ENCODE data around the gene NDRG4. TPM values are rescaled to one million over a fixed set of nuclear protein-coding genes. Genes with fewer than 3 reads are reported as not detected.

NDRG4 gene
- total RNA-seq, 1 donor from 2014 or later = 58.9 TPM

DNA sequence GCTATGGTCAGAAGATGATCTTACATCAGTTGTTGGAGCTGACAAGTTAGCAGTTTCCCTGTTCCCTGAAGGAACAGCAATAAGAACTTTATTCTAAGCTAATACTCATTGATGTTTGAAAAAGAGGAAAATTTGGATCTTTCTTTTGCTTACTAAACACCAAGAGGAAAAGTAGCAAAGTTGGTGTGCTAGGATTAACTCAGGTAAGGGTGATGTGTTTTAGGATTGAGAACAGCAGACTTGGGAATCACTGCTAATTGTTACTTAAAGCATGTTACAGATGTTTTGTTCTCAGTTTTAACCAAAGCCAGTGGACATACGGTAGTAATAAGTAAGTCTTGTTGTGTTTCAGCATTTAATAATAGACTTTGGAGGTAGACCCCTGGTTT lies 19.0 kb downstream of the NDRG4 start:
- no peak overlapping the region for H3K4me3 Mint-ChIP-seq
- no peak for DNase-seq (ENCODE audit: low read depth, low spot score)
- peaks cover 17% of the 10 kb centered on the region for H3K36me3 Mint-ChIP-seq (ENCODE audit: low read depth)
- H3K4me1 Mint-ChIP-seq = peaks cover 17% of the 10 kb centered on the region
- no peak overlapping the region for H3K27ac Mint-ChIP-seq (ENCODE audit: unreplicated experiment)
- TF ChIP-seq, protein P1, sequence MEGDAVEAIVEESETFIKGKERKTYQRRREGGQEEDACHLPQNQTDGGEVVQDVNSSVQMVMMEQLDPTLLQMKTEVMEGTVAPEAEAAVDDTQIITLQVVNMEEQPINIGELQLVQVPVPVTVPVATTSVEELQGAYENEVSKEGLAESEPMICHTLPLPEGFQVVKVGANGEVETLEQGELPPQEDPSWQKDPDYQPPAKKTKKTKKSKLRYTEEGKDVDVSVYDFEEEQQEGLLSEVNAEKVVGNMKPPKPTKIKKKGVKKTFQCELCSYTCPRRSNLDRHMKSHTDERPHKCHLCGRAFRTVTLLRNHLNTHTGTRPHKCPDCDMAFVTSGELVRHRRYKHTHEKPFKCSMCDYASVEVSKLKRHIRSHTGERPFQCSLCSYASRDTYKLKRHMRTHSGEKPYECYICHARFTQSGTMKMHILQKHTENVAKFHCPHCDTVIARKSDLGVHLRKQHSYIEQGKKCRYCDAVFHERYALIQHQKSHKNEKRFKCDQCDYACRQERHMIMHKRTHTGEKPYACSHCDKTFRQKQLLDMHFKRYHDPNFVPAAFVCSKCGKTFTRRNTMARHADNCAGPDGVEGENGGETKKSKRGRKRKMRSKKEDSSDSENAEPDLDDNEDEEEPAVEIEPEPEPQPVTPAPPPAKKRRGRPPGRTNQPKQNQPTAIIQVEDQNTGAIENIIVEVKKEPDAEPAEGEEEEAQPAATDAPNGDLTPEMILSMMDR (conservative IDR thresholded peaks at IDR 0.05) = no peak
- no peaks in the 10 kb centered on the region for H3K9me3 Mint-ChIP-seq
- H3K27me3 Mint-ChIP-seq (ENCODE audit: low read depth) = peaks cover 9% of the 10 kb centered on the region

DNA sequence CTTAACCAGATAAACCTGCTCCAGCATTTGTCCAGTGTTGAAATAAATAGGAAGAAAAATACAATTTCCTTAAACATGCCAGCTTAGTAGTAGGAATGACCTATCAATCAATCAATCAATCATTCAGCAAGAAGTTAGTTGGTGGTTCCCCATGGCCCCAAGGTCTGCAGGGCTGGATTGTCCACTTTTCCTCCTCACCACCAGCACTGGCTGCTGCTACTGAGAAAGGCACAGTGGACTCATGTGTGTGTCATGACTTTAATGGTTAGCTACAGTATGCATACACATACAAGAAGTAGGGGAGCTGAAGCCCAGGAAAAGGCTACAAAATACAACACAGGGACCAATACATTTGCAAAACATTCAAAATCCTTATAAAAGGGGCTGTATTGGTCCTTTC lies 19.8 kb downstream of the NDRG4 start:
- DNase-seq (ENCODE audit: low read depth, low spot score) = no peak
- no peaks in the 10 kb centered on the region for H3K9me3 Mint-ChIP-seq
- peaks cover 21% of the 10 kb centered on the region for H3K36me3 Mint-ChIP-seq (ENCODE audit: low read depth)
- H3K27me3 Mint-ChIP-seq (ENCODE audit: low read depth) = peaks cover 9% of the 10 kb centered on the region
- H3K4me1 Mint-ChIP-seq = peaks cover 15% of the 10 kb centered on the region
- TF ChIP-seq, protein P1 (conservative IDR thresholded peaks at IDR 0.05) = no peak
- H3K4me3 Mint-ChIP-seq = peak overlapping the region; percentile 55
- no peak overlapping the region for H3K27ac Mint-ChIP-seq (ENCODE audit: unreplicated experiment)

DNA sequence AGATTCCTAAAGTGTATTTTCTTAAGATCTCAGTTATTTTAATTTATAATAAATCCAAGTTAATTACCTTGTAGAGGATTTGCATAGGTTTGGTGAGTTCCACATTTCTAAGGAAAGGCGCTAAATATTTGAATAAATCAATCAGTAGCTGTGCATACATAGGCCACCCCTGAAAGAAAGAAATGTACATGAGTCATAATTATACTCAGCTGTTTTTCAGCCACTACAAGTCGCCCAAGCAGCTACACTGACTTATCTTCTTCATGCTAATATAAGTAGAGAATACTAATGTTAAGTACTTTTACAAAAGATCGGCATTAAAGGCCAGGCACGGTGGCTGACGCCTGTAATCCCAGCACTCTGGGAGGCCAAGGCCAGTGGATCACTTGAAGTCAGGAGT lies 30.2 kb downstream of the NDRG4 start:
- Mint-ChIP-seq H3K27ac (ENCODE audit: unreplicated experiment) (no peak overlapping the region), H3K36me3 (ENCODE audit: low read depth) (peaks cover 33% of the 10 kb centered on the region)

DNA sequence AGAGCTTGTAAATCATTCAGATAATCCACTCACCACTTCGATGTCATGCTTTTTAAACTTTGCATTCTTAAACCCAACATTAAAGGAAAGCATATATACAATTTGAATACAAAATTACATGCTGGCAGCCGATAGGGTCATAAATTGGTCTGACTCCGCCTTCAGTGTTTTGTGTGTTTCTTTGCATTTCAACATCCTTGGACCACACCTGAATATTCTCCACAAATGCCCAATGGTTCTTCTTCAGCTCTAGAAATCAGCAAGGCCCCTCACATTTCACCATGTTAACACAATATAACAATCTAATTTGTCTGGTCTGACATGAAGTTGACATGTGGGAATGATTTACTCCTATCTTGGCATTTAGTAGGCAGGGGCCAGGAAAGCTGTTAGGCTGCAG lies 32.5 kb downstream of the NDRG4 start:
- H3K36me3 Mint-ChIP-seq (ENCODE audit: low read depth) = peaks cover 32% of the 10 kb centered on the region
- no peaks in the 10 kb centered on the region for H3K4me1 Mint-ChIP-seq
- DNase-seq (ENCODE audit: low read depth, low spot score) = no peak
- no peak overlapping the region for H3K4me3 Mint-ChIP-seq
- H3K9me3 Mint-ChIP-seq = no peaks in the 10 kb centered on the region
- TF ChIP-seq, protein P1 (conservative IDR thresholded peaks at IDR 0.05) = no peak
- H3K27ac Mint-ChIP-seq (ENCODE audit: unreplicated experiment) = no peak overlapping the region
- H3K27me3 Mint-ChIP-seq (ENCODE audit: low read depth) = no peaks in the 10 kb centered on the region

More for the DNA sequence above, 30.2 kb downstream of the NDRG4 start:
- H3K27me3 Mint-ChIP-seq (ENCODE audit: low read depth) = no peaks in the 10 kb centered on the region
- DNase-seq (ENCODE audit: low read depth, low spot score) = no peak
- no peaks in the 10 kb centered on the region for H3K4me1 Mint-ChIP-seq
- TF ChIP-seq, protein P1 (conservative IDR thresholded peaks at IDR 0.05) = no peak
- no peaks in the 10 kb centered on the region for H3K9me3 Mint-ChIP-seq
- H3K4me3 Mint-ChIP-seq = no peak overlapping the region

DNA sequence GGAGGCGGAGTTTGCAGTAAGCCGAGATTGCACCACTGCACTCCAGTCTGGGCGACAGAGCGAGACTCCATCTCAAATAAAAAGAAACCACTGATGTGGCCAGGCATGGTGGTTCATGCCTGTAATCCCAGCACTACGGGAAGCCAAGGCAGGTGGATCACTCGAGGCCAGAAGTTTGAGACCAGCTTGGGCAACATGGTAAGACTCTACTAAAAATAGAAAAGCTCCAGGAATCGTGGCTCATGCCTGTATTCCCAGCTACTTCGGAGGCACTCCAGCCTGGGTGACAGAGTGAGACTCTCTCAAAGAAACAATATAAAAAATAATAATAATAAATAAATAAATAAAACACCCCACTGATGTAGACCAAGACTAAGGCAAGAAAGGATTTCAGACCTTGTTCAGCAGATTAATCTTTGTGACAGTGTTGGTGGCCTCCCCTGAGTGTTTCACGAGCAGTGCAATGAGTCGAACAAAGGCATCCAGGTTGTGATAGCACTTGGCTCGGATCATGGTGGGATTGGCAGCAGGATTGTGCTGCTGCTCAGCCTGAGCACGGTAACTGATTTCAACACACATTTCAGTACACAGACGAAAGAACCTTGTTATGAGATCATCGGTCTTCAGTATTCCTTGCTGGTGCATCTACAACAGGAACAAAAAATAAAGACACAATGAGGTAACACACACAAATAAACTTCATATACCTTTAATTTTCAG lies 34.0 kb downstream of the NDRG4 start:
- no peaks in the 10 kb centered on the region for H3K9me3 Mint-ChIP-seq
- no peak overlapping the region for H3K4me3 Mint-ChIP-seq
- H3K4me1 Mint-ChIP-seq = no peaks in the 10 kb centered on the region
- H3K36me3 Mint-ChIP-seq (ENCODE audit: low read depth) = peaks cover 38% of the 10 kb centered on the region
- TF ChIP-seq, protein P1 (conservative IDR thresholded peaks at IDR 0.05) = no peak
- peak overlapping the region; percentile 28 for H3K27ac Mint-ChIP-seq (ENCODE audit: unreplicated experiment)
- no peak for DNase-seq (ENCODE audit: low read depth, low spot score)
- H3K27me3 Mint-ChIP-seq (ENCODE audit: low read depth) = no peaks in the 10 kb centered on the region
